ENCODE measurements around the gene RYR3. TPM values are rescaled to one million over a fixed set of nuclear protein-coding genes. Genes with fewer than 3 reads are reported as not detected.
"Not testable (repeated sequence)": the region's sequence is repeated elsewhere in the genome, so short reads cannot be mapped to it uniquely, and the experiment has no call there.

RYR3 gene
- total RNA-seq, 1 donor from 2014 or later = 0.72 TPM

GRCh38 chr15:33785366-33785765 lies 474.6 kb downstream of the RYR3 start:
- no peak for ATAC-seq

GRCh38 chr15:33788906-33789540 lies 478.3 kb downstream of the RYR3 start:
- no peak for ATAC-seq

GRCh38 chr15:33794453-33794852 lies 483.7 kb downstream of the RYR3 start:
- no peak for ATAC-seq

GRCh38 chr15:33795070-33795469 lies 484.3 kb downstream of the RYR3 start:
- no peak for ATAC-seq

GRCh38 chr15:33797651-33798050 lies 486.9 kb downstream of the RYR3 start:
- no peak for ATAC-seq

- ATAC-seq = no peak
Measured at GRCh38 chr15:33801954-33802353, 491.2 kb downstream of the RYR3 start.

GRCh38 chr15:33807665-33808064 lies 496.9 kb downstream of the RYR3 start:
- no peak for ATAC-seq

- no peak for ATAC-seq
Measured at GRCh38 chr15:33808720-33809457, 498.1 kb downstream of the RYR3 start.

GRCh38 chr15:33810073-33810595 lies 499.4 kb downstream of the RYR3 start:
- ATAC-seq = no peak

- ATAC-seq = no peak
Measured at GRCh38 chr15:33810806-33811205, 500.0 kb downstream of the RYR3 start.

GRCh38 chr15:33813891-33814290 lies 503.1 kb downstream of the RYR3 start:
- no peak for ATAC-seq

- ATAC-seq = not testable (repeated sequence)
Measured at GRCh38 chr15:33819499-33819898, 508.7 kb downstream of the RYR3 start.

- ATAC-seq = no peak
Measured at GRCh38 chr15:33822479-33822878, 511.7 kb downstream of the RYR3 start.

- no peak for ATAC-seq
Measured at GRCh38 chr15:33823119-33823518, 512.4 kb downstream of the RYR3 start.

- no peak for ATAC-seq
Measured at GRCh38 chr15:33825453-33825852, 514.7 kb downstream of the RYR3 start.

- no peak for ATAC-seq
Measured at GRCh38 chr15:33826201-33826600, 515.4 kb downstream of the RYR3 start.

GRCh38 chr15:33830351-33830750 lies 519.6 kb downstream of the RYR3 start:
- ATAC-seq = no peak

- ATAC-seq = no peak
Measured at GRCh38 chr15:33831646-33832045, 520.9 kb downstream of the RYR3 start.

- ATAC-seq = no peak
Measured at GRCh38 chr15:33834892-33835743, 524.4 kb downstream of the RYR3 start.

GRCh38 chr15:33837294-33837693 lies 526.5 kb downstream of the RYR3 start:
- no peak for ATAC-seq

- peak; percentile 64 for ATAC-seq
Measured at GRCh38 chr15:33839540-33839939, 528.8 kb downstream of the RYR3 start.

GRCh38 chr15:33840615-33841014 lies 529.8 kb downstream of the RYR3 start:
- no peak for ATAC-seq

- no peak for ATAC-seq
Measured at GRCh38 chr15:33844186-33844585, 533.4 kb downstream of the RYR3 start.

Measured in esophagus mucosa (tissue), 1 donor.